K562 (cell line): ENCODE results near the gene AKNA. TPM values are rescaled to one million over a fixed set of nuclear protein-coding genes. Genes with fewer than 3 reads are reported as not detected.

Experiments
- ATAC-seq: fragments of 200-7000 bp; cut with Tn5 transposase; 3 replicates; pipeline ENCODE4 v1.9.1; 2020; ENCODE audit warnings: moderate library complexity
- BruUV-seq: library from RNA; stranded (reverse); fragments of 400-500 nt; replicated peaks from 2 replicates; lab custom pipeline; 2021; lab: Mats Ljungman, UMichigan
- CTCF ChIA-PET: fragments of 300-600 bp; formaldehyde crosslinking; extraction: SDS; loops from one replicate; lab custom pipeline; 2021; ENCODE audit warnings: low intra/inter-chr PET ratio; lab: Yijun Ruan, JAX
- POLR2A ChIA-PET: fragments of 300-600, 350-650 bp; sonication (Branson Sonifier 250); formaldehyde crosslinking; extraction: SDS; loops from one replicate; lab custom pipeline; 2021; ENCODE audit warnings: antibody characterized with exemption, inconsistent platforms; lab: Yijun Ruan, JAX
- DNase-seq, 4 experiments: peaks; one replicate each; pipeline versions ENCODE4 v3.0.0 to v3.0.0-alpha.2; 2011 to 2018; ENCODE audit warnings: low spot score in 3 of 4, mixed read lengths in 3 of 4; ENCODE audit errors: extremely low read depth in 1 of 4
- FAIRE-seq: peaks from 2 replicates; lab custom pipeline; 2011; peaks lifted over from hg19 to GRCh38; lab: Jason Lieb, UNC
- H2AFZ ChIP-seq: 2 replicates; pipeline ENCODE4 v1.6.0; 2011; ENCODE audit warnings: low read depth, low read length, control low read depth, inconsistent platforms
- H3K27ac ChIP-seq: fragments of 200-600 bp; 3 replicates; pipeline ENCODE4 v1.8.0; 2011; ENCODE audit warnings: low read depth, mild to moderate bottlenecking, control low read depth, inconsistent platforms, low read length, moderate library complexity, mixed read lengths; ENCODE audit errors: extremely low read depth
- H3K27me3 ChIP-seq, 2 experiments: fragments of 300-600 bp in 1 of 2; 2 replicates in 1 of 2; 3 replicates in 1 of 2; pipeline versions ENCODE4 v1.6.0 to v1.8.0; 2011; ENCODE audit warnings: inconsistent platforms in 2 of 2, low read length in 2 of 2, mild to moderate bottlenecking in 1 of 2, mixed read lengths in 1 of 2, moderate library complexity in 1 of 2; ENCODE audit not compliant: control insufficient read depth in 2 of 2, insufficient read depth in 2 of 2
- H3K36me3 ChIP-seq: fragments of 300-600 bp; 3 replicates; pipeline ENCODE4 v1.8.0; 2011; ENCODE audit warnings: mild to moderate bottlenecking, low read length, inconsistent platforms; ENCODE audit not compliant: control insufficient read depth, insufficient read depth
- H3K4me1 ChIP-seq, 2 experiments: fragments of 200-600 bp in 1 of 2; replicated peaks in 1 of 2; 2 replicates in 1 of 2; 3 replicates in 1 of 2; pipeline versions ENCODE4 v1.5.1 to v1.8.0; 2011; ENCODE audit warnings: inconsistent platforms in 2 of 2, low read length in 2 of 2, mild to moderate bottlenecking in 1 of 2, mixed read lengths in 1 of 2, moderate library complexity in 1 of 2; ENCODE audit not compliant: control insufficient read depth in 2 of 2, insufficient read depth in 2 of 2
- H3K4me2 ChIP-seq: 2 replicates; pipeline ENCODE4 v1.6.1; 2011; ENCODE audit warnings: low read length, control low read depth, inconsistent platforms, mixed read lengths; ENCODE audit not compliant: insufficient read depth
- H3K4me3 ChIP-seq: fragments of 200-600 bp; sonication (generic), shearing (Covaris generic); 2 replicates; pipeline ENCODE4 v1.5.1; 2016; ENCODE audit warnings: control low read depth, inconsistent platforms
- H3K79me2 ChIP-seq: fragments of 200-600 bp; 3 replicates; pipeline ENCODE4 v1.8.0; 2011; ENCODE audit warnings: low read length, inconsistent platforms; ENCODE audit not compliant: control insufficient read depth, insufficient read depth
- H3K9ac ChIP-seq, 2 experiments: 2 replicates each; pipeline versions ENCODE4 v1.6.0 to v1.6.1; 2011; ENCODE audit warnings: low read depth in 2 of 2, low read length in 2 of 2, control low read depth in 1 of 2, inconsistent platforms in 1 of 2, mild to moderate bottlenecking in 1 of 2, mixed read lengths in 1 of 2; ENCODE audit not compliant: insufficient read depth in 1 of 2
- H3K9me1 ChIP-seq: one replicate; pipeline ENCODE4 v1.6.0; 2011; ENCODE audit warnings: inconsistent platforms, mild to moderate bottlenecking, low read length, moderate library complexity; ENCODE audit not compliant: control insufficient read depth, insufficient read depth
- H3K9me3 ChIP-seq: replicated peaks from 2 replicates; pipeline ENCODE4 v1.5.1; 2011; ENCODE audit warnings: low read depth, low read length, inconsistent platforms; ENCODE audit not compliant: control insufficient read depth, insufficient read depth
- H4K20me1 ChIP-seq: replicated peaks from 2 replicates; pipeline ENCODE4 v1.6.1; 2011; ENCODE audit warnings: low read length, inconsistent platforms, mixed read lengths; ENCODE audit not compliant: control insufficient read depth, insufficient read depth
- ARNT ChIP-seq, 2 experiments: fragments of 450-650 bp; IDR thresholded peaks; 2 replicates each; pipeline ENCODE4 v1.6.1; 2016; ENCODE audit warnings: mild to moderate bottlenecking in 1 of 2
- COPS2 ChIP-seq: fragments of 450-650 bp; conservative IDR thresholded peaks from 2 replicates; pipeline ENCODE4 v1.6.1; 2016; ENCODE audit warnings: mild to moderate bottlenecking, moderate library complexity
- FOXJ3 ChIP-seq: sonication (generic); formaldehyde crosslinking; IDR thresholded peaks from 2 replicates; pipeline ENCODE4 v1.4.0; 2020; ENCODE audit warnings: mild to moderate bottlenecking, missing genetic modification reagents
- HNRNPL ChIP-seq: fragments of 200-400 bp; formaldehyde crosslinking; IDR thresholded peaks from 2 replicates; pipeline ENCODE4 v1.6.1; 2017; ENCODE audit warnings: low read depth, mild to moderate bottlenecking, low read length
- NFIC ChIP-seq: fragments of 450-650 bp; IDR thresholded peaks from 2 replicates; pipeline ENCODE4 v1.6.1; 2017; ENCODE audit warnings: mild to moderate bottlenecking, inconsistent platforms
- PTRF ChIP-seq: fragments of 450-650 bp; IDR thresholded peaks from 2 replicates; pipeline ENCODE4 v1.6.1; 2016; ENCODE audit warnings: mild to moderate bottlenecking, missing genetic modification characterization, missing compliant biosample characterization
- TBP ChIP-seq: optimal IDR thresholded peaks from 2 replicates; pipeline ENCODE3; 2011; ENCODE audit warnings: low read depth, low read length, improper control_type of control experiment
- TEAD4 ChIP-seq, 2 experiments: sonication (generic) in 1 of 2; formaldehyde crosslinking in 1 of 2; IDR thresholded peaks; 2 replicates each; pipeline versions ENCODE4 v1.6.1 to v1.8.0; 2012 to 2022; ENCODE audit warnings: borderline replicate concordance in 1 of 2, inconsistent platforms in 1 of 2, low read length in 1 of 2, mild to moderate bottlenecking in 1 of 2, missing genetic modification reagents in 1 of 2
- ZNF408 ChIP-seq: fragments of 250-450 bp; sonication (Bioruptor Pico); IDR thresholded peaks from 2 replicates; pipeline ENCODE4 v1.4.0; 2020; ENCODE audit warnings: low read depth, mild to moderate bottlenecking, moderate library complexity
- WGBS: fragments of 100-300 bp; shearing (Covaris generic); methylation state at CpG from one replicate; pipeline ENCODE4 v1.1.6; 2016; ENCODE audit warnings: low coverage, mixed read lengths; ENCODE audit not compliant: insufficient coverage; ENCODE audit errors: missing lambda C conversion rate; 5-methylcytosine and 5-hydroxymethylcytosine counted together
- in situ Hi-C: fragments of 300-500 bp; cut with MboI; formaldehyde crosslinking; loops from 4 replicates; pipeline ENCODE4 v1.15.0; 2018; ENCODE audit warnings: inconsistent platforms, mixed read lengths
- intact Hi-C: fragments of 100-400 bp; cut with micrococcal nuclease; formaldehyde crosslinking; loops from 2 replicates; pipeline ENCODE4 v1.14.2; 2022
- polyA plus RNA-seq, 8 experiments: library from polyadenylated mRNA; depleted of rRNA in 4 of 8; stranded (reverse) in 5 of 8; unstranded in 3 of 8; fragments of >200 nt; fragmentation: Nextera tagmentation in 2 of 8; fragmentation: Illumina TruSeq in 1 of 8; extraction: Ambion mirVana in 2 of 8; extraction: Trizol in 1 of 8; gene quantifications; 2 replicates each; pipeline versions ENCODE4 v1.2.1 to v1.2.3, GENCODE V29; 2011 to 2014; ENCODE audit warnings: inconsistent platforms in 1 of 8, missing spikeins in 1 of 8
- total RNA-seq, 7 experiments: library from RNA; depleted of rRNA in 6 of 7; stranded (reverse); fragments of >200 nt in 6 of 7; fragmentation: Illumina TruSeq in 2 of 7; extraction: Trizol in 2 of 7; gene quantifications; 2 replicates each; pipeline versions ENCODE4 v1.2.1 to v1.2.3, GENCODE V29; 2011 to 2021; ENCODE audit warnings: low replicate concordance in 1 of 7
- TF ChIP-seq, protein P1 (sequence below): fragments of 250-450 bp; sonication (Bioruptor Pico); IDR thresholded peaks from 2 replicates; pipeline ENCODE4 v1.5.0; 2021
- TF ChIP-seq, protein P2 (sequence below): sonication (generic); formaldehyde crosslinking; IDR thresholded peaks from 2 replicates; pipeline ENCODE4 v1.8.0; 2022; ENCODE audit warnings: mild to moderate bottlenecking, missing genetic modification reagents

AKNA gene
- total and polyA plus RNA-seq, 9 of the 15 experiments (the other 6 are each of a cell fraction or from before 2014, with no cell fraction given): 0.29 to 20.5 (median 3.9) TPM

GRCh38 chr9:114341991-114342390 is 45.8 kb downstream of the AKNA start:
- no peak overlapping the region for H3K4me3 ChIP-seq
- H3K27me3 ChIP-seq: no peaks in the 10 kb centered on the region
- no peaks in the 10 kb centered on the region for H3K79me2 ChIP-seq
- H3K4me2 ChIP-seq: no peak overlapping the region
- no peak for FAIRE-seq
- ATAC-seq: no peak
- no peaks in the 10 kb centered on the region for H3K4me1 ChIP-seq
- no TSS peak for BruUV-seq
- CTCF ChIA-PET: interaction anchor here (1.2 kb wide), 1 partner anchor 311 kb away, joined by 4 read pairs; no protein-coding TSS in a partner anchor
- intact Hi-C loops: no loop called here
- POLR2A ChIA-PET: interaction anchor here (0.7 kb wide), 1 partner anchor 311 kb away, joined by 3 read pairs; no protein-coding TSS in a partner anchor
- 79% methylated on average over 4 of the region's 4 CpGs for WGBS
- peaks cover 11% of the 10 kb centered on the region; the same call in 1 of the 2 replicates for H4K20me1 ChIP-seq
- in situ Hi-C loops: no loop called here
- H3K27ac ChIP-seq: no peak overlapping the region
- DNase-seq: no peak
- TF ChIP-seq COPS2 (no peak), ARNT (IDR thresholded peaks at IDR 0.05) (no peak), PTRF (no peak), FOXJ3 (CRISPR knock-in tag) (no peak), TEAD4 (IDR thresholded peaks at IDR 0.05; ENCODE audit: low read length) (no peak), TEAD4 (CRISPR knock-in tag; IDR thresholded peaks at IDR 0.05; ENCODE audit: borderline replicate concordance) (no peak), HNRNPL (no peak), ZNF408 (no peak), NFIC (no peak), TBP (no peak)
- TF ChIP-seq, protein P1, sequence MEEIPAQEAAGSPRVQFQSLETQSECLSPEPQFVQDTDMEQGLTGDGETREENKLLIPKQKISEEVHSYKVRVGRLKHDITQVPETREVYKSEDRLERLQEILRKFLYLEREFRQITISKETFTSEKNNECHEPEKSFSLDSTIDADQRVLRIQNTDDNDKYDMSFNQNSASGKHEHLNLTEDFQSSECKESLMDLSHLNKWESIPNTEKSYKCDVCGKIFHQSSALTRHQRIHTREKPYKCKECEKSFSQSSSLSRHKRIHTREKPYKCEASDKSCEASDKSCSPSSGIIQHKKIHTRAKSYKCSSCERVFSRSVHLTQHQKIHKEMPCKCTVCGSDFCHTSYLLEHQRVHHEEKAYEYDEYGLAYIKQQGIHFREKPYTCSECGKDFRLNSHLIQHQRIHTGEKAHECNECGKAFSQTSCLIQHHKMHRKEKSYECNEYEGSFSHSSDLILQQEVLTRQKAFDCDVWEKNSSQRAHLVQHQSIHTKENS: no peak
- TF ChIP-seq, protein P2, sequence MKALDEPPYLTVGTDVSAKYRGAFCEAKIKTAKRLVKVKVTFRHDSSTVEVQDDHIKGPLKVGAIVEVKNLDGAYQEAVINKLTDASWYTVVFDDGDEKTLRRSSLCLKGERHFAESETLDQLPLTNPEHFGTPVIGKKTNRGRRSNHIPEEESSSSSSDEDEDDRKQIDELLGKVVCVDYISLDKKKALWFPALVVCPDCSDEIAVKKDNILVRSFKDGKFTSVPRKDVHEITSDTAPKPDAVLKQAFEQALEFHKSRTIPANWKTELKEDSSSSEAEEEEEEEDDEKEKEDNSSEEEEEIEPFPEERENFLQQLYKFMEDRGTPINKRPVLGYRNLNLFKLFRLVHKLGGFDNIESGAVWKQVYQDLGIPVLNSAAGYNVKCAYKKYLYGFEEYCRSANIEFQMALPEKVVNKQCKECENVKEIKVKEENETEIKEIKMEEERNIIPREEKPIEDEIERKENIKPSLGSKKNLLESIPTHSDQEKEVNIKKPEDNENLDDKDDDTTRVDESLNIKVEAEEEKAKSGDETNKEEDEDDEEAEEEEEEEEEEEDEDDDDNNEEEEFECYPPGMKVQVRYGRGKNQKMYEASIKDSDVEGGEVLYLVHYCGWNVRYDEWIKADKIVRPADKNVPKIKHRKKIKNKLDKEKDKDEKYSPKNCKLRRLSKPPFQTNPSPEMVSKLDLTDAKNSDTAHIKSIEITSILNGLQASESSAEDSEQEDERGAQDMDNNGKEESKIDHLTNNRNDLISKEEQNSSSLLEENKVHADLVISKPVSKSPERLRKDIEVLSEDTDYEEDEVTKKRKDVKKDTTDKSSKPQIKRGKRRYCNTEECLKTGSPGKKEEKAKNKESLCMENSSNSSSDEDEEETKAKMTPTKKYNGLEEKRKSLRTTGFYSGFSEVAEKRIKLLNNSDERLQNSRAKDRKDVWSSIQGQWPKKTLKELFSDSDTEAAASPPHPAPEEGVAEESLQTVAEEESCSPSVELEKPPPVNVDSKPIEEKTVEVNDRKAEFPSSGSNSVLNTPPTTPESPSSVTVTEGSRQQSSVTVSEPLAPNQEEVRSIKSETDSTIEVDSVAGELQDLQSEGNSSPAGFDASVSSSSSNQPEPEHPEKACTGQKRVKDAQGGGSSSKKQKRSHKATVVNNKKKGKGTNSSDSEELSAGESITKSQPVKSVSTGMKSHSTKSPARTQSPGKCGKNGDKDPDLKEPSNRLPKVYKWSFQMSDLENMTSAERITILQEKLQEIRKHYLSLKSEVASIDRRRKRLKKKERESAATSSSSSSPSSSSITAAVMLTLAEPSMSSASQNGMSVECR (CRISPR knock-in tag): no peak
- no peak overlapping the region for H3K9ac ChIP-seq
- H3K9me3 ChIP-seq: no peaks in the 10 kb centered on the region
- no peak overlapping the region for H2AFZ ChIP-seq
- H3K36me3 ChIP-seq: peaks cover 15% of the 10 kb centered on the region; the same call in 2 of the 3 replicates
- H3K9me1 ChIP-seq: no peaks in the 10 kb centered on the region
